GM19193 (cell line): ENCODE results near the gene ZNF234.
A peak's percentile ranks its signal among the peaks of the same experiment; 100 is the strongest.

ENCODE experiments used
- POLR2A ChIP-seq: IDR thresholded peaks from 4 replicates; pipeline ENCODE4 v1.6.1; 2011; ENCODE audit not compliant: insufficient read depth, insufficient read length; ENCODE audit errors: extremely low read depth

Gene ZNF234

GRCh38 chr19:44141191-44142058, at the start of gene ZNF234:
TSS of gene ZNF234 (plus strand) at chr19:44141554. CDS start at chr19:44144633, 3,079 bp downstream.
- peak; percentile 62 for TF ChIP-seq POLR2A

GRCh38 chr19:44092108-44092507, 49.2 kb upstream of the ZNF234 start:
- no peak for TF ChIP-seq POLR2A

- TF ChIP-seq POLR2A: peak; percentile 52
Measured at GRCh38 chr19:44093931-44094765, 47.2 kb upstream of the ZNF234 start, which contains the start of gene ZNF224. TSS of gene ZNF224 (plus strand) at chr19:44094361. CDS start at chr19:44097874, 3,513 bp downstream.

DNA sequence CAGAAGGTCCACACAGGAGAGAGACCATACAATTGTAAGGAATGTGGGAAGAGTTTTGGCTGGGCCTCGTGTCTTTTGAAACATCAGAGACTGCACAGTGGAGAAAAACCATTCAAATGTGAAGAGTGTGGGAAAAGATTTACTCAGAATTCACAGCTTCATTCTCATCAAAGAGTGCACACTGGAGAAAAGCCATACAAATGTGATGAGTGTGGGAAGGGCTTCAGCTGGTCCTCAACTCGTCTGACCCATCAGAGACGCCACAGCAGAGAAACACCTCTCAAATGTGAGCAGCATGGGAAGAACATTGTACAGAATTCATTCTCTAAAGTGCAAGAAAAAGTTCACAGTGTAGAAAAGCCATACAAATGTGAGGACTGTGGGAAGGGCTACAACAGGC, 33.6 kb upstream of the ZNF234 start:
- TF ChIP-seq POLR2A: no peak

DNA sequence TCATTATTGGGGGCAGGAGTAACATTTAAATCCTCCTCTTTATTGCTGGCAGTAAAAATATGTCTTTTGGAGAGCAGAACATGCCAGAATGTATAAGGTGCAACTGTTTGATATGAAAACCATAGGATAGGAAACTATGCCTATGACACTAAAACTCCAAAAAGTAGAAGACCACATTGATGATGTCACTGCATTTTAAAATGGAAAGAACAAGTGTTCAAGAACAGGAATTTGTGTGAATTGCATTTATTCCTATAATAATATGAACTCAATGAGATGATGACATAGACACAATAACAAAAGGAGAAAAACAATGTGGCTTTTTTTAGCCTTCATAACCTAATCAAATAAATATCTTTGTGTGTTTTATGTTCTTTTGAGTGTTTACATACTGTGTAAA, 31.9 kb upstream of the ZNF234 start:
- no peak for TF ChIP-seq POLR2A

DNA sequence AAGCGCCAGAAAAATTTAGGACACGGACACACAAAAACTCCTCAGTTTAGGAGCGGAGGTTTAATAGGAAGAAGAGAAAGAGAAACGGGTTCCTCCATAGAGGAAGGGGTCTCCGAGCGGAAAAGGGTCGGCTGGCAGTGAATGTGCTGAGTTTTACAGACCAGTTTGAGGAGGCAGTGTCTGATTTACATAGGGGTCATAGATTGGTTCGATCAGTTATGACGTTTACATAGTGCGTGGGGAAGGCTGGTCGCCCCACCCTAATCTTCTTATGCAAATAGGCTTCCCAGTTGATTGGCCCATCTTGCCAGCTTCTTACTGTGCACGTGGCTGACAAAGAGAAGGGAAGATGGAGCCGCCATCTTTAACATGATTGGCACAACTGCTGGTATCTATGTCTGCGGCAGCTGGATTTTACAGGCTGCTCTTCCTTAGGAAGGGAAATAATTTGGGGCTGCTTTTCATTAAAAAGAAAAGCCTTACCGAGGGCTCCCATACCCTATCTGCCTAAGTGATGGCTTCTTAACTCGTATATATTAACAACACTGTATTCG, 29.4 kb upstream of the ZNF234 start:
- TF ChIP-seq POLR2A: no peak

GRCh38 chr19:44112802-44113137, 28.6 kb upstream of the ZNF234 start:
- TF ChIP-seq POLR2A: no peak

DNA sequence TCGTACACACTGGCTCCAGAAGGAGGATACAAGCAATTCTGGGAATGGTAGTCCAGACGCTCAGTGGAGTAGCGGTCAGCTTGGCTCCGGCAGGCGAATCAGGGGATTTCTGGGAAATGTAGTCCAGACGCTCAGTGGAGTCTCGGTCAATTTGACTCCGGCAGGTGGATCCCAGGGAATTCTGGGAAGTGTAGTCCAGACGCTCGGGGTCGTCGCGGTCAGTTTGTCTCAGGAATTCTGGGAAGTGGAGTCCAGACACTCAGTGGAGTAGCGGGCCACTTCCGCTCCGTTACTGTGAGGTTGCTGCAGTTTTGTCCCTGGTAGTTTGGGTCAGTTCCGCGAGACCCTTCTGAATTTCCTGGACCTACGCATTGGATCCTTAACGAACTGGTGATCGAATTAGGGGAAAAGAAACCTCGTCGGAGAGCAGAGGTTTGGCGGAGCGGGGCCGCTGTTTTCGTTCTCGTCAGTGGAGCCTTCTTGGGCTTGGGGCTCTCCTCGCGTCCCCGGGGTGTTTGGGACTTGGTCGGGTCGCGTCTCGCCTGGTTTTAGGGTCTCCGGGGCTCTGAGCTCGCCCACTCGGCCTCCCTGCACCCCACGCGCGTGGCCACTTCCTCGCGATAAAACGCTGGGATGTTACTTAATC, 28.1 kb upstream of the ZNF234 start, which contains the start of gene ZNF225:
Gene ZNF225 (plus strand): TSS at position 262 of the 646 bp plus-strand sequence. CDS start 2,429 bp downstream, outside the sequence.
- TF ChIP-seq POLR2A: peak; percentile 68

- no peak for TF ChIP-seq POLR2A
Measured at GRCh38 chr19:44113784-44114390, 27.5 kb upstream of the ZNF234 start.

GRCh38 chr19:44131955-44132354, 9.4 kb upstream of the ZNF234 start:
- no peak for TF ChIP-seq POLR2A

DNA sequence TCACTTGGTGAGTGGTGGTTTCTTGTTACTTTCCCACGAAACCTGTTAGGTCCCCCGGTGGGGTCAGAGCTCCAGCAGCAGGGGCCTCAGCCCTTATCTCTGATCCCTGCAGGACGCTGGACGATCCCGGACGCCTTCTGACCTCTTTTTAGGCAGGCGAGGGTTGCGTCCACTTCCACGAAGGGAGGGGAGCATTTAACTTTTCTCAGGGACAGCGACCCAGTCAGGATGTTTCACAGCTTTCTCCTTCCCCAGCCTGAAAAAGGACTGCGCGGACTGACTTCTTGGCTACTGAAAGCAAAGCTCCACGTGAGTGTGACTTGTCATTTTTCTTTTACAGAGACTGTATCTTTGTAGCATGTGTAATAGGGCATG, 692 bp downstream of the ZNF234 start:
- TF ChIP-seq POLR2A: no peak

GRCh38 chr19:44149776-44150175, 8.4 kb downstream of the ZNF234 start:
- no peak for TF ChIP-seq POLR2A

GRCh38 chr19:44151491-44151890, 10.1 kb downstream of the ZNF234 start:
- TF ChIP-seq POLR2A: no peak

DNA sequence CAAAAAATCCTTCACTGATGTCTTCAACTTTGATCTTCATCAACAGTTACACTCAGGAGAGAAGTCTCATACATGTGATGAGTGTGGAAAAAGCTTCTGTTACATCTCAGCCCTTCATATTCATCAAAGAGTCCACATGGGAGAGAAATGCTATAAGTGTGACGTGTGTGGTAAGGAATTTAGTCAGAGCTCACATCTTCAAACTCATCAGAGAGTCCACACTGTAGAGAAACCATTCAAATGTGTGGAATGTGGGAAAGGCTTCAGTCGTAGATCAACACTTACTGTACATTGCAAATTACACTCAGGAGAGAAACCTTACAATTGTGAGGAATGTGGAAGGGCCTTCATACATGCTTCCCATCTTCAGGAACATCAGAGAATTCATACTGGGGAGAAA, 15.1 kb downstream of the ZNF234 start:
- no peak for TF ChIP-seq POLR2A

GRCh38 chr19:44163789-44164188, 22.4 kb downstream of the ZNF234 start:
- no peak for TF ChIP-seq POLR2A

- no peak for TF ChIP-seq POLR2A
Measured at GRCh38 chr19:44164327-44164672, 22.9 kb downstream of the ZNF234 start.
